HG03280 (cell line): Measurements from ENCODE around the gene PLA2R1.
"Not testable (repeated sequence)": the region's sequence is repeated elsewhere in the genome, so short reads cannot be mapped to it uniquely, and the experiment has no call there.

Experiments used
- ATAC-seq: cut with Tn5 transposase; IDR thresholded peaks from one replicate; pipeline ENCODE4 v1.9.1; 2021; ENCODE audit warnings: mild to moderate bottlenecking, moderate library complexity; ENCODE audit not compliant: unreplicated experiment

Gene PLA2R1

DNA sequence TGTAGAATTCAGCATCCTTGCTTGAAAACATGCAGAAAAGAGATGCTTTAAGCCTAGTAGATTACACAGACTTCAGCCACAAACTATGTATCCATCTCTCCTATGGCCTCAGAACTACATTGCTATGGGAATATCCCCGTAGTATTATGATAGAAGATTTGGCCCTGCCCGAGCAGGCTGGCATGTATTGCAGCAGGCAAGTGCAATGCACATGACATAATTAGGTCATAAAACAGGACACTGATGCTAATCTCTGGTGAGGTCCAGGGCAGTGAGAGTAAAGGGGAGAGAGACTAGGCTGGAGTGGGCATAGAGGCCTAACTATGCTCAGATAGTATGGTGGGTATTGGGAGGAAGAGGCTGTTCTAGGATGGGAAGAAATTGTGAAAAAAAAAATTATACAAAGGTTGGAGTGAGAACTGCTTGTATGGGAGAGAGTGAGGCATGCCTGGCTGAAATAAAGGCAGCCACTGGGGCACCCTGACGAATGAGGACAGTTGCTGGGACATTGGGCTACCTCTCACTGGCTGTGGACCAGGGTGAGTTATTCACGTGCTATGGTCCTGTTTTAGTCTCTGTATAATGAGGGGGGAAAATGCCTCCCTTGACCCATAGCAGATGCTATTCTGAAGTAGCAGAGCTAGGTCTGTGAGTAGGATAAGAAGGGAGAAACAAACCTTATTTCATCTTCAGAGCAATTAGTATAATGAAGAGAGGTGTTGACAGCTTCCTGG lies 1.6 kb upstream of the PLA2R1 start:
- ATAC-seq = no peak

DNA sequence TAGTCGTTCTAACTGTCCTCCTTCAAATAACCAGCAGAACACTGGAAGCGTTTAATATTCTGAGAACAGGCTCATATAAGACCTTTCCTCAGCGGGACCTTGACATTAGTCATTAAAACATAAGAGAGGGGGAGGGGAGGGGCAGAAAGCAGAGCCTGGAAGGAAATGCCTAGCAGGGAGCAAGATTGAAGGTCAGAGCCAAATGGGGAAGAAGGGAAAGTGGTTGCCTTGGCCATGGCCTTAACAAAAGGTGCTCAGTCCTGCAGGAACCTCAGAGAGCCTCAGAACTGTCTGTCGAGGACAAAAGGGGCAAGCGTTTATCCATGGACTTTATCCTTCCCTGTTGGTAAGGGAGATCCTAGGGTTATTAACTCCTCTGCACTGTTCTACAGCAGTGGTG lies 856 bp upstream of the PLA2R1 start:
- no peak for ATAC-seq

DNA sequence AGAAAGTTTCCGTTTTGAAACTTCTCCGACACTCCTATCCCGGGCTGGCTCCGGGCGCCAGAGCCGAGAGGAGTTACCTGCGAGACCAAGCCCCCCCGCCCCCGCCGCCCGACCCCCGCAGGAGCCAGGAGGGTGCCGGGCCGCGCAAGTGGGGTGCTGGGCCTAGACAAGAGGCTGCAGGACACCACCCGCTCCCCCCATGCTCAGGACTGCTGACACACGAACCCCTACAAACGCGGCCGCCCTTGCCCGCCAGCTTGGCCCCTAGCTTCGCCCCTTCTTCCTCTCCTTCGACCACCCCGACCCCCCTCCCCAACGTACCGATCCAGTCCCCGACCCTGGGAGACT lies 497 bp downstream of the PLA2R1 start:
- ATAC-seq = no peak

DNA sequence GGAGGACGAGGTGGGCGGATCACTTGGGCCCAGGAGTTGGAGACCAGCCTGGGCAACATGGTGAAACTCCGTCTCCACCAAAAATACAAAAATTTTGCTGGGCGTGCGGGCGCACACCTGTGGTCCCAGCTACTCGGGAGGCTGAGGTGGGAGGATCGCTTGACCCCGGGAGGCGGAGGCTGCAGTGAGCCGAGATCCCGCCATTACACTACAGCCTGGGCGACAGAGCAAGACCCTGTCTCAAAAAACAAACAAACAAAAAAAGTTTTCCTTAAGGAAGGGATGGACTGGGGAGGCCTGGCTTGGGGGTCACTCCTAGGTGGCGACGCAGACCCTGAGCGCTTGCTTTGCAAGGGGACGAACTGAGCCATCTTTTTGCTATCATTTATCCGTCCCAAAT lies 882 bp downstream of the PLA2R1 start:
- no peak for ATAC-seq

DNA sequence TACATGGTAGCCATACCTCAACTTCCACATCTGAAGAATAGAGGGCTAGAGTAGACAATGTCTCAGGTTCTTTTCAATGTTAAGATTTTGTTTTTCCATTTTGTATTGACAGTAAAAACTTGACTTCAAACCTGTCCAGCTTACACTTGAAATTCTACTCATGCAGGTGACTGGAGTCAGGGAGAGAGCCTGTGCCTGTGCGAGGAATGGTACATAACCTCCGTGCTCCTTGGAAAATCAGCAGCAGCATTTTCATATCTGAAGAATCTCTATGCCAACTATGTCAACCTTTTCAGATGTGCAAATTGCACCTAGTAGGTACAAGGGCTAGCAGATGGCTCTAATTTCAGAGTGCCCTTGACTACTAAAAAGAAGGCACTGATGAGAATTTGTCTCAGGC lies 2.1 kb downstream of the PLA2R1 start:
- ATAC-seq = no peak

DNA sequence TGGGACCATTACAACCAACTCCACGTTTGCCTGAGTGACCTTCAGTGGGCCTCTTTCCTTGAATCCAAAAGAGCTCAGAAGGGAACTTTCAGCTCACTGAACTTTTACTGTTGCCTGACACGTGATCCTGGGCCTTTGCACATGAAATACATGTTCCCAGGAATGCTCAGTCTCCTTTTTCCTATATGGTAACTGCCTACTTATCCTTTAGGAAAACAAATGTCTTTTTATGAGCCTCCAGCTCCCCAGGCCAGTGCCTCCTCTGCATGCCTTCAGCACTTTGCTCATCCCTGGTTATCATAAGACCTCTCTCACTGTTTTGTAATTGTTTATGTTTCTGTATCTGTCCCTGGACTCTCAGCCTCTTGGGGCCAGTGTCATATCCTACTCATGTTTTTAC lies 5.1 kb downstream of the PLA2R1 start:
- ATAC-seq = no peak

DNA sequence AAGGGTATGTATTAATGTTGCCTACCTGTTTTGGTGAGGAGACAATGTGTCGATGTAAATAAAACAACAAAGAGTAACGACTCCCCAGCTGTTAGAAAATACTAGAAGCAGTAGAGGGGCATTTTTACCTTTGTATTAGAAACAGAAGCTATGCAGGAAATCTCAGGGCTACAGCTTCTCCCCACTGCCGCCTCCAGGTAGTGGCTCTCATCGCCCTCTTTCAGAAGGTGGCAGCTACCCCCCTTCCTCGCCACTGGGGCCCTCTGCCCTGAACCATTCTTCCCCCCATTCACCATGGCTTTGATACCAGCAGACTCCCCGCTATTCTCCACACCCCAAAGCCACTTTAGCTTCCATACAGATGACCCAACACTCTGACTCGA lies 6.7 kb downstream of the PLA2R1 start:
- ATAC-seq = no peak

DNA sequence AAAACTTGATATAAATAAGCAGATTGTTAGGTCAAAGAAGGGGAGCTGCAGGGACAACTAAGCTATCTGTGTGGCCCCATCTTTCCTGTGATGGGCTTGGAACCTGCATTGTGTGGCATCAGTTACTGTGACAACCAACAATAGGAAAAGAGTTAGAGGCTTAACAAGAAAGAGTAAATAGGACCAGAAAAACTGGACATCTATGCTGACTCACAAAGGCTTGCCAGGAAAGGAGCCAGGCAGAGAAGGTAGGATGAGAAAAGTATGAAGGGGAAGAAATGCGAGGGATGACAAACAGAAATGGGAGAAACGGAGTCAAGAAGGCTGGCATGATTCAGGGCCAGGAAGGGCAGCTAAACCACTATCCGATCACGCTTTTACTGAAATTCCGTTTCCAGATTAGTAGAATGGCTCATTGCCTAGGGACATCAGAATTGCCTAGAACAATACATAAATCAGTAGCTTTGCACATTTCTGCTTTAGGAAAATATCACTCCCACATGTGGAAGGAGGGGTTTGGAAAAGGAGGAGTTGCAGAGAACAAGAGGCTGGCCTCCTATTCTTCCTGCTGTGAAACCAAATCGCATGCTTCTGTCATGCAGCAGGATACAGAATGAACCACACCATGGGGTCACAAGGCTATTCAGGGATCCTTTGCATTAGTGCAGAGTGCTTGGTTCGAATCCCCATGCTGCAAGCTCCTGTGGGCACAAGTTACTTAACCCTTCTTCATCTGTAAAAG lies 7.3 kb downstream of the PLA2R1 start:
- no peak for ATAC-seq

DNA sequence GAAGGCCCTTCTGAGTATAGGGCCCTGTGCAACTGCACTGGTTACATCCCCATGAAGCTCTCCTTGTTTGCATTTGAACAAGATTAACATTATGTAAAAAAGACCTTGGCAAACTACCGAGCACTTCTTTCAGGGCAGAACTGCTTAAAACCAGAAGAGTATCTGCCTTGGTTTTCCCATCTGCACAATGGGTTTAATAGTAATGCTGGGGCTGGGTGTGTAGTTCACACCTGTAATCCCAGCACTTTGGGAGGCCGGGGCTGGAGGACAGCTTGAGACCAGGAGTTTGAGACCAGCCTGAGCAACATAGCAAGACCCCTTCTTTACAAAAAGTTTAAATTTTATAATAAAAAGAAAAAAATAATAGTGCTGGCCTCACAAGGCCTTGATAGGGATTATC lies 8.5 kb downstream of the PLA2R1 start:
- no peak for ATAC-seq

DNA sequence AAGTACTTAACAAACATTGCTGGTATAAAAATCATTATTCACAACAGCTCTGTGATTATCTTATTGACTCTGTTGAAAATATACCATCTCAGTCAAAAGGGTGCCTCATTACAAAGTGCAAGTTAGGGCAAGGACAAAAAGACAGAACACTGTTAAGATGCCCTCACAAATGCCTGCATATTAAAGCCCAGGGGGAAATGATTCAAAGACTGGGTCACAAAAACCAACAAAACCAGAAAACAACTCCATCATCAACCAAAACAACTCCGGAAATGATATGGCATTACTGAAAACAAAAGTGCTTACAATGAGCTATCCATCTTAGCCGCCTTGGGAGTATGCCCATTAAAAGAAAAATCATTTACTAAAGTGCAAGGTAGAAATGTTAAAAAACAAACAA lies 9.9 kb downstream of the PLA2R1 start:
- ATAC-seq = no peak

DNA sequence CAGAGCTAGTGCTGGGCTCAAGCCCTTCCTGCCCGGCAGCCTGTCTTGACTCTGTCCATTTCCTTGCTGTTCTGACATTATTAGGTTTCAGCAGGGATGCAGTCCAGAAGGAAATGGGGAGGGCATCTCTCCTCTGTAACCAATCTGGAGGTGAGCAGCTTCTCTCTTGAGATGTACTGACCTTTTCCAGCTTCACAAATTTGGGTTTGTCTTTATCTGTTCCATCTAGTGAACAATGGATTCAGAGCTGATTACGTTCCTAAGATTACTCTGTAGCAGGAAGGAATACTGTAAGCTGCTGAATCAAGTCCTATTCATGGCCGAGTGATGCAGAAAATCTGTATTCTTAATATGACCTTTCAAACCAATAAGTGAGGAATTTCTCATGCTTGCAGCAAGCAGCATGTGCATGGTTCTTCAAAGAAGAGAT lies 11.0 kb downstream of the PLA2R1 start:
- ATAC-seq = no peak

DNA sequence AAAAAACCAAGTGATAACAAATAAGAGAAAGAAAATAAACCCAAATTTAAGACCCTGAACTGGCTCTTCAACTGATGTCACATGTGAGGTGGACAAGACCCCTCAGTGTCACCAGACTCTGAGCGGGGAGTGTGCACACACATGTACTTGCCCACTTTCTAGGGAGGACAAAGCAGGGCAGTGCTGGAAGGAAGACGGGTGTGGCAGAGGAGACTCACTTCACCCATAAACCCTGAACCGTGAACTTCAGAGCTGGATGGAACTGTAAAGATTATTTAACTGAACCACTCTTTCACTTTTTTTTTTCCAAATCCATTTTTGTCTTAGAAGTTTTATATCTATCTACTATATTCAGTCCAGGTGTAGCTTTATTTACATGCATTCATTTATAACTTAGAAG lies 12.3 kb downstream of the PLA2R1 start:
- no peak for ATAC-seq

DNA sequence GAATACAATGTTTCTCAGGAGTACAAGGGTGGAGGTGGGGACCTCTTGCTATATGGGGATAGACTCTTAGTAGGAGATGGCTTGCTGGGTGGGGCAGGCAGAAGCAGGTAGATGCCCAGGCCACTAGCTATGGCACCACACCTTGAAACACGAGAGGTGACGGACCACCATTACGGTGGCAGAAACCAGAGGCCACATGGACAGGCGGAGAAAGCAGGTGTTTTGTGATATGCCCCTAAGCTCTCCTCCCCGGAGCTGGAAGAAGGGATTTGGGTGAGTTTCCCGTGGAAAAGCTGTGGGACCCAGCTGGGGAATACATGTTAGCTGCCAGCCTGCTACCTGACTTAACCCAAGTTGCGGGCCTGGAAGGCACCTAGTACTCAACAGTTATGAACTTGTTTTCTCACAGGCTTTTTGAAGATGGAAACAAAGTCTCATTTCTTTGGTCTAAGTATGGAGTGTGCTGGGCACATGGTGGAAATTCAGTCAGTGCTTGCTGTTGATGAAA lies 16.7 kb downstream of the PLA2R1 start:
- ATAC-seq = no peak

DNA sequence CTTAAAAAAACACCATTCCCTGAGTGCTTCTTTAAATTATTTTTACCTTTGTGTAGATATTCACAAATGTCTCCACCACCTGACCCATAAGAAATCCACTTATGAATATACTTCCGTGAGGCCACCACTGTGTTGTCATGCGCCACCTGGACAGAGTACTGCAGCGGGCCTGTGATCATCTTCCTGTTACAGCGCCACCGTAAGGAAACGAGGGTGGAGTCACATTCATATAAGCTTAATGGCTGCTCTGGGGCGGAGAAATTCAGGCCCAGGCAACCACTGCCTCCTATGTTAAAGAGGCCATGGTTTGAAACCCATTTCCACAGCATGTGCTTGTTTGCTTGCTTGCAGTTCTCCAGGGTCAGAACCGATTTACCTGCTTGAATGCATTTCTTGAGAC lies 17.7 kb downstream of the PLA2R1 start:
- no peak for ATAC-seq

DNA sequence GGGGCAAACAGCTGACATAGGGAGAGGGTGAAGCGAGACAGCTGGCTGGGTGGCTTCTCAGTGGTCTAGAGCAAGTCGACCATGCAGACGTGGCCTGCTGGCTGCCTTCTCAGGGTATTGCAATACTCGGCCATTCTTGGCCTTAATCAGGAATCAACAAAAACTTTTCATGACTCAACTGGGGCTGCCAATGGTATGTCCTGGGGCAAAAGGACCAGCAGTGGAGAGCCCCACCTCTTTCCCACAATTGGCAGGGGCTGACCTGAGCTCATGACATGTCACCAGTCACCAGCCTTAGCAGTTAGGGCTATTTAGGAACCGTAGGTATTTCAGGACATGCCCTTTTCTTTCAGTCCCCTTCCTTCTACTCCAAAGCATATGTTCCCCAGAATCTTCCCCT lies 19.1 kb downstream of the PLA2R1 start:
- ATAC-seq = no peak

DNA sequence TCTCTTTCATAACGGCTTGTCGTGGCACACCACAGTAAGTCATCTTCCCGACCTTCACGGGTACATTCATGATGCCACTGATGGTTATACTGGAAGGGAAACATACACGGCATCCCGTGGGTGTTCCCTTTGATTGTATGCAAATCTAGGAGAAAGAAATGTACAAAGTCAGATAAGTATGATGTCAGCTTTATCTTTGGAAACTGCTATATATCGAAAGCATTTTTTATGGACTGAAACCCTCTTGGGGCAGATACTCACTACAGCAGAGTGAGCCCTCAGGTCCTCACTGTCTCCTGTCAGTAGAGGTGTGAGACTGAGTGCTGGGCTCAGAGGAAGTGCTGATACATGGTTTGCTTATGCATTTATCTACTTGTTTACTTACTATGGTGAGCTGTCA lies 20.4 kb downstream of the PLA2R1 start:
- ATAC-seq = no peak

DNA sequence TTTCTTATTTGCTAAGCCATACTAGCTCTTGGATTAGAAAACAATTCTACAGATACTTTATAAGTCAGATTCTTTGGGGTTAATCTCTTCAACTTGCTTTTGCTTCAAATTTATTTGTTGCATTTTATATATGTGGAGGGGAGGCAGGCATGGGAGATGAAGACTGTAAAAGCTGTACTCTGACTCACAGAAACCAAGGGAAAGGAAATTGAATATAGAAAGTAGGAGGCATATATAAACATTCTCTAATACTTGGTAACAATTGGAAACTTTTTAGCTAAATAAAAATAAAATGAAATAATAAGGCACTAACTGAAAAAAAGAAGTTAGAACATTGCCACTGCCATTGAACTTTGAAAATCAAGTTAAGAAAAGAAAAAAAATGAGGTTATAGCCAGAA lies 21.3 kb downstream of the PLA2R1 start:
- ATAC-seq = no peak

DNA sequence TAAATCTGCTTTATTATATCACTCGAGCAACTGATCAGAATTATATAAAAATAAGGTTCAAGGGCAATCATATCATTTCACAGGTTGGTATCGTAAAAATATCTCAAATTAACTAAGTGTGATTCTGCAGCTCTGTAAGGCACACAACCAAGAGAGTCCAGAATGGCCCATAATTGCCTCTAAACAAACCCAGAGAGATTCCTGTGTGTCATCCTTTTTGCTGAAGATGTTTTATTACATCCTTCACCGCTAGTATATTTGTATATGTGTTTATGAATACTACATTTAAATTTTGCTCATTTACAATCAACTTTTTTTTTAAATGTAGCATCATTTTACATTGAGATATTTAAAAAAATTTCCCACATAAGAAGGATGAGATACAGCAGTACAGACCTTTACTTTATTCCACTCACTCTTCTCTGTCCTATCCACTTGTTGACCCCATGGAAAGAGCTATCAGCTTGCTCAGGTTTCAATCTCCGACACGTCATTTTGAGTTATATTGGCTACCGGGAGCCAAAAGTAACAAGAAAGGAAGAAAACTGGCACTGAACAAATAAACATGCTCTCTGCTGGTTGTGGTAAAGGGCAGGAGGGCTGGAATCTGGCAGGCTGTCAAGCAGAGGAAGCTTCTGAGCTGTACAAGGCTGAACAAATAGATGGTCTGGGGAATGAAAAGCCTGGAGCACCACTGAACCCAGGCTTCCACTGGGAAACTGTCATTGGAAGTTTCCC lies 23.1 kb downstream of the PLA2R1 start:
- ATAC-seq = no peak

DNA sequence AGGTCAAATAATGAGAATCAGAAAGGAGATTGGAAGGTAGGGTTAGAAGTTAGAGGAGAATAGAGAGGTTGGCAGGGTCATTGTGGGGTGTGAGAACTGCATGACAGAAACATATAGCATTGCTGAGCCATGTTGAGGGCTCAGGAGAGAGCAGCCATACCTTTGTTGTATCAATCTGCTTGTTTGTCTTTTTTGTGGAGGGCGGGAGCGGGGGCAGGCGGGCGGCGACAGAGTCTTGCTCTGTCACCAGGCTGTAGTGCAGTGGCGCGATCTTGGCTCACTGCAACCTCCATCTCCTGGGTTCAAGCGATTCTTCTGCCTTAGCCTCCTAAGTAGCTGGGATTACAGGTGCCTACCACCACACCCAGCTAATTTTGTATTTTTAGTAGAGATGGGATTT lies 23.8 kb downstream of the PLA2R1 start:
- not testable (repeated sequence) for ATAC-seq

DNA sequence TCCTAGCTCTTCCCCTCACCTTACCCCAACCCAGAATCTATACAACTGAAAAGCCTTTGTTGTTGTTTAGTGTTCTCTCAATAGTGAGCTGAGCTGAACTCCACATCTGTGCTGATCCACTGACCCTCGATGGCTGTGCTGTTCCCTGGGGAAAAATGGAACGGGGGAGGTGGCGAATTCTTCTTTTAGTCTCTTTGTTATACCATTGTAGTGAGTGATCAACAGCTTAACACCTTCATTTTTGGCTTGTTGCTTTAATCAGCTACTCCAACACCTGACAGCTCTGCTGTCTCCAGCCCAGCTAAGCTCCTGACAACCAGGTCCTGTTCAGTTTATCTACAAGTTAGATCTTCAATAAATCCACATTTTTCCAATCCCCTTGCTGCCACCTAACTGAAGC lies 25.7 kb downstream of the PLA2R1 start:
- no peak for ATAC-seq

DNA sequence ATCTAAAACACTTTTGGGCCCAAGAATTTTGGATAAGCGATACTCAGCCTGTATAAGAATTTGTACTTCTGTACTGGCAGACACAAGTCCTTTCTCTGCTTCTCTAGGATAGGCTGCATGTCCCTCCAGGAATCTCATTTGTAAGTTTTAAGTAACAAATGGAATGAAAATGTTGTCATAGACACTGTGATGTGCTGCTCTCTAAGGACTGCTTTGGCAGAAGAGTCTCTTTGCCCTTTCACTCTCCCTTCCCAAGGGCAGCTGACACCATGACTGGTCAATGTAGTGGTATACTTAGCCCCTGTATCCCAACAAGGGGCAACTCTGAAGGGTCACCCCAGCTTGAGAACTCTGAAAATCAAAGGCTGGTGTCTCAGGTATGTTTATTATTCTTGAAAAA lies 27.3 kb downstream of the PLA2R1 start:
- ATAC-seq = no peak

DNA sequence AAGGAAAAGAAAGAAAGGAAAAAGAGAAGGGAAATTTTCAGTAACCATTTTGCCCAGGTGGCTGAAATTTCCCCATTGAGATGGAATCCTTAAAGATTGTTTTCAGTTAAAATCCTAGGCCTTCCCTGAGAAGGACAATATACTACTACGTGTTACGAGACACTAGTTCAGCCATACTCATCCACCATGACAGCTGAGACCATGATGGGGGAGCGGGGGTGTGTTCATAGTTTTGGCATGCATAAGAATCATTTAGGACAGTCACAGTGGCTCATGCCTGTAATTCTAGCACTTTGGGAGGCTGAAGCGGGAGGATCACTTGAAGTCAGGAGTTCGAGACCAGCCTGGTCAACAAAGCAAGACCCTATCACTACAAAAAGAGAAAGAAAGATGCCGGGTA lies 28.0 kb downstream of the PLA2R1 start:
- ATAC-seq = no peak
